AG04450 (cell line): Measurements from ENCODE around the gene RAB11FIP4. TPM values are rescaled to one million over a fixed set of nuclear protein-coding genes. Genes with fewer than 3 reads are reported as not detected.

Experiments used
- CTCF ChIA-PET: fragments of 300-600, 350-600 bp; formaldehyde crosslinking; extraction: SDS; loops from one replicate; lab custom pipeline; 2022; ENCODE audit warnings: antibody characterized with exemption, inconsistent platforms; lab: Charles Lee
- POLR2A ChIA-PET: fragments of 350-600 bp; formaldehyde crosslinking; extraction: SDS; loops from one replicate; lab custom pipeline; 2021; ENCODE audit warnings: antibody characterized with exemption, inconsistent platforms; lab: Yijun Ruan, JAX
- DNase-seq: peaks from one replicate; pipeline ENCODE4 v3.0.0-alpha.2; 2011; ENCODE audit warnings: low read depth, low spot score
- H3K27ac ChIP-seq: one replicate; pipeline ENCODE4 v1.5.1; 2012; ENCODE audit warnings: low read depth, low read length, control low read depth
- H3K27me3 ChIP-seq: one replicate; pipeline ENCODE4 v1.6.0; 2012; ENCODE audit warnings: low read length; ENCODE audit not compliant: control insufficient read depth, insufficient read depth
- H3K4me3 ChIP-seq: 2 replicates; pipeline ENCODE4 v1.5.1; 2011; ENCODE audit warnings: mild to moderate bottlenecking, low read depth, low read length, control low read depth
- H3K9me3 ChIP-seq: 2 replicates; pipeline ENCODE4 v1.5.1; 2012; ENCODE audit warnings: low read length; ENCODE audit not compliant: control insufficient read depth, insufficient read depth
- CTCF ChIP-seq: IDR thresholded peaks from 2 replicates; pipeline ENCODE4 v1.5.1; 2011; ENCODE audit warnings: low read depth, low read length, control low read depth, inconsistent platforms
- polyA plus RNA-seq: library from polyadenylated mRNA; depleted of rRNA; stranded (reverse); fragments of >200 nt; gene quantifications from 2 replicates; pipeline ENCODE4 v1.2.3, GENCODE V29; 2011

The RAB11FIP4 gene
- polyA plus RNA-seq, 1 experiment, result 0.58 TPM

- ChIA-PET CTCF (no interaction called here), POLR2A (no interaction called here)
- Histone ChIP-seq H3K27me3 (no peaks in the 10 kb centered on the region), H3K9me3 (no peaks in the 10 kb centered on the region), H3K27ac (peak overlapping the region; percentile 39), H3K4me3 (no peak overlapping the region)
- TF ChIP-seq CTCF, result no peak
- no peak for DNase-seq
Measured at GRCh38 chr17:31568539-31568938, 177.1 kb downstream of the RAB11FIP4 start.

- H3K27me3 ChIP-seq, result no peaks in the 10 kb centered on the region
- CTCF ChIA-PET, result interaction anchor here (0.7 kb wide), 1 partner anchor 232 kb away, joined by 6 read pairs; no protein-coding TSS in a partner anchor
- DNase-seq, result no peak
- peak overlapping the region; percentile 93 for H3K27ac ChIP-seq
- H3K4me3 ChIP-seq, result no peak overlapping the region
- no peaks in the 10 kb centered on the region for H3K9me3 ChIP-seq
- TF ChIP-seq CTCF, result no peak
- POLR2A ChIA-PET, result interaction anchor here (0.7 kb wide), 1 partner anchor 58 kb away, joined by 3 read pairs; no protein-coding TSS in a partner anchor
Measured at GRCh38 chr17:31570231-31570630, 178.8 kb downstream of the RAB11FIP4 start.

- peak overlapping the region; percentile 29 for H3K4me3 ChIP-seq
- peak; percentile 91 for DNase-seq
- TF ChIP-seq CTCF, result no peak
- H3K27me3 ChIP-seq, result no peaks in the 10 kb centered on the region
- CTCF ChIA-PET, result interaction anchor here (0.7 kb wide), 1 partner anchor 231 kb away, joined by 6 read pairs; no protein-coding TSS in a partner anchor
- H3K27ac ChIP-seq, result peak overlapping the region; percentile 93
- no peaks in the 10 kb centered on the region for H3K9me3 ChIP-seq
- POLR2A ChIA-PET, result no interaction called here
Measured at GRCh38 chr17:31570951-31571892, 179.7 kb downstream of the RAB11FIP4 start.

- no peak for TF ChIP-seq CTCF
- DNase-seq, result no peak
- ChIA-PET CTCF (no interaction called here), POLR2A (no interaction called here)
- Histone ChIP-seq H3K9me3 (no peaks in the 10 kb centered on the region), H3K27ac (peak overlapping the region; percentile 93), H3K4me3 (no peak overlapping the region), H3K27me3 (no peaks in the 10 kb centered on the region)
Measured at GRCh38 chr17:31572341-31572740, 180.9 kb downstream of the RAB11FIP4 start.

- ChIA-PET CTCF (interaction anchor here (0.5 kb wide), 1 partner anchor 37 kb away, joined by 3 read pairs; no protein-coding TSS in a partner anchor), POLR2A (interaction anchor here (0.8 kb wide), 1 partner anchor 8 kb away, joined by 3 read pairs; no protein-coding TSS in a partner anchor)
- no peak for DNase-seq
- H3K9me3 ChIP-seq, result no peaks in the 10 kb centered on the region
- TF ChIP-seq CTCF, result no peak
- no peaks in the 10 kb centered on the region for H3K27me3 ChIP-seq
- peak overlapping the region; percentile 21 for H3K27ac ChIP-seq
- no peak overlapping the region for H3K4me3 ChIP-seq
Measured at GRCh38 chr17:31573047-31573446, 181.6 kb downstream of the RAB11FIP4 start.
